Ramos (cell line): ENCODE measurements around the gene CNTNAP2.
"Not testable (repeated sequence)": the region's sequence is repeated elsewhere in the genome, so short reads cannot be mapped to it uniquely, and the experiment has no call there.

Source experiments
- in situ Hi-C: fragments of 300-500 bp; cut with MboI; formaldehyde crosslinking; loops from one replicate; pipeline ENCODE4 v1.14.3; 2022; ENCODE audit warnings: low sequenced_read_pairs; ENCODE audit not compliant: unreplicated experiment

Gene CNTNAP2

GRCh38 chr7:147047696-147048095 lies 931.1 kb downstream of the CNTNAP2 start:
- in situ Hi-C loops = no loop called here

- in situ Hi-C loops = no loop called here
Observed at GRCh38 chr7:147048864-147049263, 932.3 kb downstream of the CNTNAP2 start.

DNA sequence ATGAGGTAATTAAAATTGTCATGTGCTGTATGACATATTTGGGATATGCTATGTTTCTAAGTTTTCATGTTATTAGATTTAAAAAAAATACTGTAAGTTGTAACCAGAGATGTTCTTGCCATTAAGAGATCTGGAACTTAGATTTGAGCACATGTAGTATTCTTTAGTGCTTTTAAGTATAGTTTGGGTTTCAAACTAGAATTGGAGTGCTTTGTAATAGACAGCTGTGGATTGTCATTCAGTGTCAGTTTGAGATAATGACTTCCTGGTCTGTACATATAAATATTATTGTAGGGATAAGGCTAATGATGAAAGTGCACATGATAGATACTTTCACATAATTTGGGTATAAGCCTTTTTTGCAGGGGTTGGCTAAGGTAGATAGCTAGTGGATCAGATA lies 936.2 kb downstream of the CNTNAP2 start:
- in situ Hi-C loops = no loop called here

- in situ Hi-C loops = no loop called here
Observed at GRCh38 chr7:147053746-147054145, 937.1 kb downstream of the CNTNAP2 start.

GRCh38 chr7:147060070-147060469 lies 943.5 kb downstream of the CNTNAP2 start:
- in situ Hi-C loops = no loop called here

GRCh38 chr7:147062897-147063296 lies 946.3 kb downstream of the CNTNAP2 start:
- in situ Hi-C loops = no loop called here

GRCh38 chr7:147068842-147069241 lies 952.2 kb downstream of the CNTNAP2 start:
- in situ Hi-C loops = no loop called here

GRCh38 chr7:147069771-147070170 lies 953.2 kb downstream of the CNTNAP2 start:
- in situ Hi-C loops = no loop called here

DNA sequence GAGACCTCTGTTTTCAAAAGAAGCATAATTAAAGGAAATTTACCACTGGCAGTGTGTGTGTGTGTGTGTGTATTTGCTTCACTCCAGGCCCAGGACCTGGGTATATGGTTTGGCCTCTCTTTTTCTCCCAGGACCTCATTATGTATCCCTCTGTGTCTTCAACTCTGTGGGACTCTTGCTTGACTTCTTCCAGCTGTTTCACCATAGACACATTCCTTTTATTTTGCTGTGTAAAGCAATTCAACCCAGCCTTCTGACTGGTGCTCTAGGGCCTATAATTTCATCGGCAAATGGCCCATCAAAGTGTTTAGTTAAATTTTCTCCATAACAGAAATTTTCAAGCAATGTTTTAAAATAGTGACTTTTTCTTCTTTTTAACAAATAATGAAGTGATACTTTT lies 954.3 kb downstream of the CNTNAP2 start:
- in situ Hi-C loops = no loop called here

- in situ Hi-C loops = no loop called here
Observed at GRCh38 chr7:147071536-147071935, 954.9 kb downstream of the CNTNAP2 start.

DNA sequence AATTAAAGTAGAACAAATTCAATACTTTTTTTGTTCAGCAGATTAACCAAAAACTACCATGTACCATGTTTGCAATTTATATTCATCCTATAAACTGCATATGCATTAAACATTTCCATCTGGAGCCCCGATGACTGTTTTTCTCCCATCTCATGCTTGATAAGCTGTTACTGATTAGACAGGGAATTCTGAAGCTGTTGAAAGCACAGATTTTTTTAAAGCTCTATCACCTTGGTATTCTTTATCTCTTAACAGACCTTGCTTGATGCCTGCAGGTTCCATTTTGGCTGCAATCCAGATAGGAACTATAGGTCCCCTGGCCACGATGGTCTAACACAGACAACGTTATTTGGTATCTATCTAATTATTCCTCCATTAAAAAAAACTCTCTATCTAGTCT lies 961.7 kb downstream of the CNTNAP2 start:
- in situ Hi-C loops = no loop called here

- in situ Hi-C loops = no loop called here
Observed at GRCh38 chr7:147079083-147079482, 962.5 kb downstream of the CNTNAP2 start.

DNA sequence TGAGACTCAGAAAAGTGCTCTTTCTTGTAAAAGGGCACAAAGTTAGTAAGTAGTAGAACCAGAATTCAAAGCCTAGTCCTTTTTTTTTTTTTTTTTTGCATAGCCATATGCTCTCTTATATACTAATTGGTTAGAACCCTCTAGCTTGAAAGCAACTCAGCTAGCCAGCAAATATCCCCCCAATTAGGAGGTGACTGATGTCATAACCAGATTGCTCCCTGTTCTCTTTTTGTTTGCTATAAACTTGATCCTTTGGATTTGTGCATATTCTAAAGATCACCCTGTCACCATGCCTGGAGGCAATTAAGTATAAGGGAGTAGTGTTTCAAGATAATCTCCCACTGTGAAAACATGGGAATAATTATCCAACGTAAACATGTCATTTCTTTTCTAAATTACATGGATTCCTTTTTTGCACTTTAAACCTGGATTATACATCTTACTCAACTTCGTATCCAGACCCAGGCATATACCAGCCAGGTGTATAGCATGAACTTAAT lies 963.4 kb downstream of the CNTNAP2 start:
- in situ Hi-C loops = no loop called here

GRCh38 chr7:147081117-147081516 lies 964.5 kb downstream of the CNTNAP2 start:
- in situ Hi-C loops = no loop called here

DNA sequence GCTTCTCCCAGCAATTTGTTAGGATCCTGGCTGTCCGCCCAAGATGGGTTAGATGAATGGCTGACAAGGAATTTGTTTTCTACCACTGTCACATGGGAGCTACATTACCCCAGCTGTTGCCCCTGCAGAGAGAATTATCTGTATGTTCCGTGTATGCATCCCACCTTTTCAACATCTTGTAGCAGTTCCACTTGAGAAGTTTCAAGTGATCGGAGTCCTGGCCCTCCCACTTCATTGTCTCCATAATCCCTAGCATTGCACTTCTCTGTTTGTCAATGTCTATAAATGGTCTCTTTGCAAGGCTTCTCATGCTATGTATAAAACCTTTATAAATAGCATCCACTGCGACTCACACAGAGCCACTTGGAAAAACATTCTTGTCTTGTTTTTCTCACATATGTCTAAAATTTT lies 972.5 kb downstream of the CNTNAP2 start:
- in situ Hi-C loops = no loop called here

DNA sequence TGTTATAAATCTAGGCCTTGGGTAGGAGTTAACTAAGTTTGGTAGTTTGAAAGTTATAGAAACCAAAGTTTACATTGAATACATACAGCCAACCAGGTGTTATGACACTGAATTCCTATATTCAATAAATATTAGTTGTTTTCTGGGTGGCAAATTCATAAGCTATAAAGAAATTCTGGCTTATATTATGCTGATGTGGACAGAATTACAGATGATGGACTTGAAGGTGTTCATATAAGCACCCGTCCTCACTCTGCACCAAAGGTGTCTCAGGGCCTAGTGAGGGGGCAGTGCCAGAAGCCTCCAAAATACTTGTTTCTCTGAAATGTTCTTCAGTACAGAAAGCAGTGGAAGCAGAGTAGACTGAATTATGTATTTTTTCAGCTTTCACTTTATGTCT lies 973.0 kb downstream of the CNTNAP2 start:
- in situ Hi-C loops = no loop called here

DNA sequence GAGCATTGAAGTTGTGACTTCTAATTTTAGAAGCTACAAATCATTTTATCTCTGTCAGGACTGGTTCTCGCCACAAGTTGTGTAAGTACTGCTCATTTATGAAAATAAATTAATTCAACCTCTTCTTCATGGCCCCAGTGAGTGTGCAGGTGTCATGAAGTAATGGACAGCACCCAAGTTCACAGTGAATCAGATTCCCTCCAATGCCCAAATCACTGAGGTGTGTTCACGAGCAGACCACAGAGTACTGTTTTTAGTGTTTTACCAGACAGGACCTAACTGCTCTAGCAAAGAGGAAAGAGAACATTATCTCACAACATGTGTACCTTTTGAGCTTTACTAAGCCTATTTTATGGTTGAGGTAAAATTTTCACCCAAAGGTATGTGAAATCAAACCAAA lies 980.0 kb downstream of the CNTNAP2 start:
- in situ Hi-C loops = no loop called here

- in situ Hi-C loops = no loop called here
Observed at GRCh38 chr7:147103224-147103623, 986.6 kb downstream of the CNTNAP2 start.

- in situ Hi-C loops = no loop called here
Observed at GRCh38 chr7:147106746-147107145, 990.1 kb downstream of the CNTNAP2 start.

GRCh38 chr7:147114525-147114924 lies 997.9 kb downstream of the CNTNAP2 start:
- in situ Hi-C loops = not testable (repeated sequence)

DNA sequence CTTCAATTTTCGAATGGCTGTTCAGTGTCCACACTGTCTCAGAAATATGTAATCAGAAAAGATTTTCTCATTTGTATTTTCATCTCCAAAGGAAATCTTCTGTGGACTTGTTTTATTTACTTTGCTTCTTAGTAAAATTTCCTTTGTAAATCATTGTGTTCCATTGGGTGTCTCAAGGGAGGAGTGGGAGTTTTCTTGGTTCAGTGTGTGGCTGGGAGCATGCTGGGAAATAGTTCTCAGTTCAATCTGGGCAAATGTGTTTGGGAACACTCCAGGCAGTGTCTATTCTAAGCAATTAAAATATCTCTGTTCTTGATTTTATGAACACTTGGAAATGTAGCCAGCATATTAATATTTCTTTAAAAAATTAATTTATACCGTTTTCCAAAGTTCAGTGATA lies 1019.8 kb downstream of the CNTNAP2 start:
- in situ Hi-C loops = no loop called here

DNA sequence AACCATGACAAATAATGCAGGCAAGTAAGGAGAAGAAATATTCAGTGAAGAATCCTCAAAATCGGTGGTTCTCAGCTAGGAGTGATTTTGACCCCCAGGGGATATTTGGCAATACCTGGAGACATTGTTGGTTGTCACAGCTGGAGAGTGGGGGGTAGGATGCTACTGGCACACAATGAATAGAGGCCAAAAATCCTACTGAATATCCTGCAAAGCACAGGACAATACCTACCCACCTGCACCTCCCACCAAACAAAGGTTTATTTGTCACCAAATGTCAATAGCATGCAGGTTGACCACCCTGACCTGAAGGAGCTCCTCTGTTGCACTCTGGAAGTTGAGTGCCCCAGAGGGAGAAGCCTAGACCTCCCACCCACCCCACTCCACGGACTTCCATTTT lies 1028.6 kb downstream of the CNTNAP2 start:
- in situ Hi-C loops = no loop called here

- in situ Hi-C loops = no loop called here
Observed at GRCh38 chr7:147146169-147146568, 1029.6 kb downstream of the CNTNAP2 start.
